NCI-H1436 (cell line): Measurements from ENCODE around the gene METTL15.
"Not testable (repeated sequence)": the region's sequence is repeated elsewhere in the genome, so short reads cannot be mapped to it uniquely, and the experiment has no call there.

Experiments used
- DNase-seq: peaks from one replicate; lab custom pipeline; 2025; lab: John Stamatoyannopoulos, UW

The METTL15 gene

GRCh38 chr11:28107750-28108618 is at the start of gene METTL15, which contains the start of gene KIF18A:
Gene METTL15, plus strand, starts transcription at chr11:28108388. Its CDS starts 4,947 bp downstream, at chr11:28113335.
Gene KIF18A, minus strand, starts transcription at chr11:28108156. Its CDS starts 10,209 bp downstream, at chr11:28097947.
- peak; percentile 98 for DNase-seq

DNA sequence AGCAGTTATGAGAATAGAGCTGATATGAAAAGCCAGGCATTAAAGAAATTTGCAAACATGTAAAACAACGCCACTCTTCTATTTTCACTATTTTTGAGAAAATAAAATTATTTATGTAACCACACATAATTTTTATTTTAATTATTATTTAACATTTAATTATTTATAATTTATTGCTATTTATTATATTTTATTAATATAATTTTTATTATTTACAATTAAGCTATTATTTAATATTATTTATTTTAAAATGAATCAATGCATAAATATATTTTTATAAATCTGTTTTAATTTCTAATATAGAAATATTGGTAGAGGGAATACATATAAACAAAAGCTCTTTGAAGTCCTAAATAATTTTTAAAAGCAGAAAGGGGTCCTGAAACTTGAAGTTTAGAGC is 36.9 kb upstream of the METTL15 start:
- DNase-seq: no peak

- no peak for DNase-seq
Observed at GRCh38 chr11:28072321-28072720, 35.9 kb upstream of the METTL15 start.

DNA sequence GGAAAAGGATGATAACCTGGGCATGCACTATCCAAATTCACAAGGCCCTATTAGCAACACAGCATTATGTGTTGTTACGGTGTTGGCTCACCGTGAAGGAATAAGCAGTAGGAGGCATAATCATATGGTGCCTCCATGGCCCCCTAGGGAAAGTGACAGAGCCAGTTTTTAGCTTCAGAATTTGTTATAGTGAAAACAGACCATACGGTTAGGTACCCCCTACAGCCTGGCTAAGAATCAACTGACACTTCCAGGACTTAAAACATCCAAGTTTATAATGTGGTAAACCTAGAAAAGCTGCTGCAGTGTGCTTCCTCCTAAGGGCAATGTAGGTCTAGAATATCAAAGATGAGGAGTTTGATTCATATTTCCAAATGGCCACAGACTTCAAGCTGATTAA is 30.7 kb upstream of the METTL15 start:
- DNase-seq: no peak

GRCh38 chr11:28083118-28083517 is 25.1 kb upstream of the METTL15 start:
- no peak for DNase-seq

DNA sequence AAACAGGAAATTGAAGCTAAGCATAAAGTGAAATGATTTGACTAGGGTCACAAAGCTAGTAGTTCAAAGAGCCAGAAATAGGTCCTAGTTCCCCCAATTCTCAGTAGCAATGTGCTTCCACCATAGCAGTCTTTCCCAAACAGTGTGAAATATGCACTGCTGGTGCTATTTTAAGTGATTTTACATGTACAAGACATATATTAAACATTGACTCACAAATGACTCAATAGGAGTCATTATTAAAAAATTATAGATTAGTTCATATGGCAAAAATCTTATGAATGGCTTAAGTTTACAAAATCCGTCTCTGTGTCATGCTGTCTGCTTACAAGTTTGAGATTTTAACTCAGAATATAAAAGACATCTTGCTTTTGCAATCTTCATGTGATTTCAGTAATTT is 21.6 kb upstream of the METTL15 start:
- no peak for DNase-seq

DNA sequence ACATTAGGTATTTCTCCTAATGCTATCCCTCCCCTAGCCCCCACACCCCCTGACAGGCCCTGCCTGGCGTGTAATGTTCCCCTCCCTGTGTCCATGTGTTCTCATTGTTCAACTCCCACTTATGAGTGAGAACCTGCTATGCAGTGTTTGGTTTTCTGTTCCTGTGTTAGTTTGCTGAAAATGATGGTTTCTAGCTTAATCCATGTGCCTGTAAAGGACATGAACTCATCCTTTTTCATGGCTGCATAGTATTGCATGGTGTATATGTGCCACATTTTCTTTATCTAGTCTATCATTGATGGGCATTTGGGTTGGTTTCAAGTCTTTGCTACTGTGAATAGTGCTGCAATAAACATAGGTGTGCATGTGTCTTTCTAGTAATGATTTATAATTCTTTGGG is 21.0 kb upstream of the METTL15 start:
- DNase-seq: not testable (repeated sequence)

DNA sequence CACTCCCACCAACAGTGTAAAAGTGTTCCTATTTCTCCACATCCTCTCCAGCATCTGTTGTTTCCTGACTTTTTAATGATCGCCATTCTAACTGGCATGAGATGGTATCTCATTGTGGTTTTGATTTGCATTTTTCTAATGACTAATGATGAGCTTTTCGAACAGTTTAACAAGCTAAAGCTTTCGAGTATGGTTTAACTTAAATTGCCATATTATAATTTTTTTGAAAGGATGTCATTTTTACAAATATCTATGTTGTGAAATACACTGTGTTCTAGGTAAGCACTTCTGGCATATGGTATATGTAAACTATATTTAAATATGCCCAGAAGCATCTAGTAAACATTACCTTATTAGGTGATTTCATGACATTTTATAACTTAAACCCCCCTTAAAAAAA is 20.5 kb upstream of the METTL15 start:
- not testable (repeated sequence) for DNase-seq

GRCh38 chr11:28089378-28089777 is 18.8 kb upstream of the METTL15 start:
- no peak for DNase-seq

DNA sequence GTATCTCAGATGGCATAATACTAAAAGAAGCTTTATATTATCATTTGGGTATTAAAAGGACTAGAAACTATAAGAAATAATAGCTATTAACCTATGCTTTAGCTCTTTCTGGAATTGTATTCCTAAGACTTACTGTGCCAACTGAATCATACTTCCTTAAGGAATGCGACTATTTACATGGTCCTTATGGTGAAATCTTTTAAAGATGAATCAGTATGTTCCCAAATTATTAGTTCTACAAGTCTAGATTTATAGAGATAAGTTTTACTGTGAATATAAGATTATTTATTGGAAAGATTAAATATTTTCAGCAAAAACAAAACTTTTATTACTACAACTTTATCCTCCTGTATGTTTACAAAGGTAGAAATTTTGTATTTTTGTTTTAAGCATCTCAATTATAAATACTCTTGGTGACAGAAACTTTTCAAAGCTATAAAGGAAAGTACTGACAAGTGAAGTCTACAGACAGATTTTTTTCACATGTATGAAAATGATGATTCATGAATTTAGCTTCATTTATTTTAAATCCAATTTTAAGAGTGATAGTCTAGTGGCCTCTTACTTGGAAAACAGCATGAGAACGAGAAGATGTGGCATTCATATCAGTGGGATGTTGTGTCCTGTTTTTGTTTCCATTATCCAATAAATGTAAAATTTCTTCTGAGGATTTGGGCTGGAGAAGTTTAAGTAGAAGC is 18.0 kb upstream of the METTL15 start:
- no peak for DNase-seq

- DNase-seq: no peak
Observed at GRCh38 chr11:28092786-28093185, 15.4 kb upstream of the METTL15 start.

DNA sequence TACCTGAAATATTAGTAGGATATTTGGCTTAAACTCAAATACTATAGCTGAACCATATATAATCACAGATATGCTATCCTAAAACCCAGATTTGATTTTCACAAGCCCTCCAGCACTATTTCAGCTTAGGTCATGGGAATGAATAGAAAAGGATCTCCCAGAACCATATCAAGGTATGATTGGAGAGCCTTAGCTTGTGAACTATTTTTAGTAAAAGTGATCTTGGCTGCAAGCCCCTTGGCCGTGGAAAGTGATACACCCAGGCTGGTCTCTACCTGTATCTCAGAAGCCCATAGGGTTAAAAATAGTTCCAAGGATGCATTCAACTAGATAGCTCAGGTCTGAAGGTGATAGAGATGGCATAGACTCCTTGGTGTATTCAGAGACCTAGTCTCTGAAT is 9.9 kb upstream of the METTL15 start:
- no peak for DNase-seq

- DNase-seq: no peak
Observed at GRCh38 chr11:28099715-28100114, 8.5 kb upstream of the METTL15 start.

DNA sequence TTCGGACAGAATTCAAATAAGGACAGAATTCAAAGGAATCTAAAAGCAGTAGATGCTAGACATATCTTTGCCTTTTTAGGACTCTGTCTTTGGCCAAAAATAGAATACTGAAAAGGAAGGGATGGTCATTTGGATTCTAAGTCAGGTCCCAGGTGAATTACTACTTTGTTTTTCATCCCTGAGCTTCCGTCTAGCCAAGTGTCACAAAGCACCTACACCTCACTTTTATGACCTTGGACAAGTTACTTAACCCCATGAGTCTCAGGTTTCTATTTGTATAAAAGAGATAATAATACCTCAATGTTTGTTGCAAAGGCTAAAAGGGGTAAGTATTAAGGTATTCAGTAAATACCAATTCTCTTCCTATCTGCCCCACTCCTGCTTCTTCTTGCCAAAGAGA is 7.5 kb upstream of the METTL15 start:
- DNase-seq: no peak

- not testable (repeated sequence) for DNase-seq
Observed at GRCh38 chr11:28102300-28102699, 5.9 kb upstream of the METTL15 start.

DNA sequence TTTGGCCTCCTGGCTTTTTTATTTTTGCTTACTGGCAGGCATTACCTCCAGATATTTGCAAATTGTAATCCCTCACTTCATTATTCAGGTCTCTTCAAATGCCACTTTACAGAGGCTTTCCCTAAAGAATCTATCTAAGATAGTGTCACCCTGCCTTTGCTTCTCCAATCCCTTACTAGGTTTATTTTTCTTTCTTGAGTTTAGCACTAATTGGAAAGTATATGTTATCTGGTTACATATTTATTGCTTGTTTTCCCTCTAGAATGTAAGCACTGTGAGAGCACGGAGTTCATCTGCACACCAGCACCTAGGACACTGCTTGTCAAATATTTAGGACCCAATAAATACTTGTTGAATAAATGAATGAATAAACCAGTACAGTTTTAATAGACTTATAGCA is 3.8 kb upstream of the METTL15 start:
- DNase-seq: no peak

DNA sequence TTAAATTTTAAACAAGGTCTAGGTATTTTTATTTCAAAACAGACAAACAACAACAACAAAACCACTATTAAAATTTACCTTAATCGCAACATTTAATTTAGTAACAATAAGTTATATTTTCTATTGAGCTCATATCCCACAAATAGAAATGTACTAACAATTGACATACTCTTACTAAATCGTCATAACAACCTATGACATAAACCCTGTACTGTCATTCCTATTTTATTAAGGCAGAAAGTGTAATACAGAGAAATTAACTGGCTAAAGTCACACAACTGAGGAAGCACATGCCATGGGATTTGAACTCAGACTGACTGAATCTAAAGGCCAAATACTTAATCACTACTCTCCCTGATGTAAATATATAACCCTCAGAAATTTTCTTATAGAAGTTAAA is 3.2 kb upstream of the METTL15 start:
- no peak for DNase-seq

DNA sequence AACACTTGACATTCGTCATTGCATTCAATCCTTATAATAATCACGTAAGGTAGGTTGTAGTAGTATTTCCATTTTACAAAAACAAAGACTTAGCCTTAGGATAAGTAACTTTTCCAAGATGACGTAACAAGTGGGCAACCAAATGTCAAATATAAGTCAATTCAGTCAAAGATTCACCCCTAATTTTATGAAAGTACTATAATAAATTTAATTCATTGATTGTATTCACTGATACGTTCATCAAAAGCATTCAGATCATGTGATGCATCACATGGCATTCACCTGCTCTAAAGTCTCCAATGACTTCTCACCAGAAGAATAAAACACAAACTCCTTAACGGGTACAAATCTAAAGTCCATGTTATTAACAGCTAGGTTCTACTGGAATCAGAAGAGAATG is 2.3 kb upstream of the METTL15 start:
- no peak for DNase-seq

GRCh38 chr11:28106353-28107043 is 1.7 kb upstream of the METTL15 start:
- DNase-seq: no peak

GRCh38 chr11:28107191-28107749 is 918 bp upstream of the METTL15 start:
- no peak for DNase-seq

DNA sequence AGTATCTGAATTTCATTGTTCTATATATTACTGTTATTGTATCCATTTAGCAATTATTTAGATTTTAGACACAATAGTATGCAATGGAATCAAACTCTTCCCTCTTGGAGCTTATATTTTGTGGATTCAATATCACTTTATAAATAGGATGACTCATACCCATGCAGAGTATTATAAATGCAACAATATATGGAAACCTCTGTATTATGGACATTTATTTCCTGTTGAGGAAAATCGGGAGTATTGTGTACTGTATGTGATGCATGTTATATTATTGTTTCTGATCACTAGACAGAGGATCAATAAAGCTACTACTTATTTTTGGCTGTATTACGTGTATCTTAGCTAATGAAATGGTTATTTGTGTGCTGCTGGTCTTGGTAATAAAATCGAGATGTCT is 770 bp downstream of the METTL15 start:
- DNase-seq: no peak

DNA sequence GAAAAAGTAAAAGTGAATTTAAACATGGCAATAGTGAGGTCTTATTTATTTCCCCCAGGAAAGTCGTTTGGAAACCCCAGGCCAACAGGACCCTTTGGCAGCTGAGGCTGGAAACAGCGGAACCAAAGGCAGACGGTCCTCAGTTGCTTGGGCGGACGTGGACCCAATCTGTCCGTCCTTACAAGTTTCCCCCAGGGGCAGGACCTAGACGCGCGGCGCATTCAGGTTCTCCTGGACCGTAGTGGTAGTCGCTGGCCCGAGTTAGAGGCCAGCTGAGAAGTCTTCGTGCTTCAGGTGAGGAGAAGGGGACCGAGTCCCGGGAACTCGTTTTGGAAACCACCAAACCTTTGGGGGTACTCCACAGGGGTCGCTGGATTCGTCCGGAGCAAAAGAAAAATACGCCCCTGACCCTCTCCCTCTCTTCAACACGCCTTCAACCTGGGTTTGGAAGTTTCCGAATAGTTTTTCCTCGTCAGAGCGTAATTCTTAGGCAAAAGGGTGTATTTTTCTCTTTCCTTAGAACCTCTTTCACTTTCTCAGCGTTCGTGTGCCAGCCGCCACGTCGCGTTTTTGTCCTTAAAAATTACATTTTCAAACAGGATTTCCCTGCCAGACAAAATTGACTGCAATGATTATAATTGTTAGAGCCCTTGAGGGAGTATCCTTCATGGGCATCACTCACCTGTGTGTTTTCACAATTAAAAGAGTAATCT is 2.1 kb downstream of the METTL15 start:
- DNase-seq: peak; percentile 42
